HEK293 (cell line): ENCODE results near the gene DOCK1.

ENCODE experiments used
- CTCF ChIA-PET: fragments of 350-600 bp; formaldehyde crosslinking; extraction: SDS; loops from one replicate; lab custom pipeline; 2021; ENCODE audit warnings: antibody characterized with exemption; lab: Yijun Ruan, JAX
- POLR2A ChIA-PET: fragments of 300-600 bp; formaldehyde crosslinking; extraction: SDS; loops from one replicate; lab custom pipeline; 2020; ENCODE audit warnings: antibody characterized with exemption, inconsistent platforms; lab: Yijun Ruan, JAX
- H3K27ac ChIP-seq: fragments of 200-500 bp; sonication (Bioruptor generic); 2 replicates; pipeline ENCODE4 v1.5.1; 2014; ENCODE audit warnings: low read depth, low read length, control low read depth, inconsistent platforms; ENCODE audit errors: extremely low read depth
- H3K36me3 ChIP-seq, 2 experiments: fragments of 200-500 bp in 1 of 2; sonication (Bioruptor generic) in 1 of 2; 1 replicate in 1 of 2; 2 replicates in 1 of 2; pipeline ENCODE4 v1.5.1; 2014 to 2017; ENCODE audit warnings: inconsistent platforms in 2 of 2, low read length in 2 of 2; ENCODE audit not compliant: control insufficient read depth in 2 of 2, insufficient read depth in 1 of 2
- H3K4me1 ChIP-seq: fragments of 200-500 bp; sonication (Bioruptor generic); 2 replicates; pipeline ENCODE4 v1.5.1; 2014; ENCODE audit warnings: mild to moderate bottlenecking, low read length, inconsistent platforms; ENCODE audit not compliant: control insufficient read depth, insufficient read depth
- H3K4me3 ChIP-seq: 2 replicates; pipeline ENCODE4 v1.5.1; 2011; ENCODE audit warnings: low read depth, mild to moderate bottlenecking, control low read depth, low read length, moderate library complexity
- H3K9me3 ChIP-seq: fragments of 200-500 bp; sonication (Bioruptor generic); 2 replicates; pipeline ENCODE4 v1.5.1; 2014; ENCODE audit warnings: low read depth, low read length, inconsistent platforms; ENCODE audit not compliant: control insufficient read depth, insufficient read depth
- EGR2 ChIP-seq: fragments of 450-650 bp; formaldehyde crosslinking; IDR thresholded peaks from 2 replicates; pipeline ENCODE4 v1.5.1; 2016; ENCODE audit warnings: low read depth, missing biosample characterization, missing genetic modification characterization
- FEZF1 ChIP-seq: fragments of 450-650 bp; formaldehyde crosslinking; IDR thresholded peaks from 2 replicates; pipeline ENCODE4 v1.5.1; 2016; ENCODE audit warnings: missing biosample characterization, missing genetic modification characterization
- GLIS2 ChIP-seq: fragments of 450-650 bp; formaldehyde crosslinking; IDR thresholded peaks from 2 replicates; pipeline ENCODE4 v1.5.1; 2016; ENCODE audit warnings: missing biosample characterization, missing genetic modification characterization
- HOXA7 ChIP-seq: sonication (generic); formaldehyde crosslinking; IDR thresholded peaks from 2 replicates; pipeline ENCODE4 v1.8.1; 2022; ENCODE audit warnings: missing genetic modification reagents, borderline replicate concordance
- ZBTB17 ChIP-seq: fragments of 450-650 bp; formaldehyde crosslinking; IDR thresholded peaks from 2 replicates; pipeline ENCODE4 v1.5.1; 2016; ENCODE audit warnings: missing biosample characterization, missing genetic modification characterization
- ZBTB6 ChIP-seq: fragments of 450-650 bp; formaldehyde crosslinking; IDR thresholded peaks from 2 replicates; pipeline ENCODE4 v1.5.1; 2017; ENCODE audit warnings: missing biosample characterization, missing genetic modification characterization
- ZFP37 ChIP-seq: fragments of 450-650 bp; formaldehyde crosslinking; IDR thresholded peaks from 2 replicates; pipeline ENCODE4 v1.5.1; 2016; ENCODE audit warnings: missing biosample characterization, missing genetic modification characterization
- ZNF112 ChIP-seq: fragments of 450-650 bp; formaldehyde crosslinking; IDR thresholded peaks from 2 replicates; pipeline ENCODE4 v1.5.0; 2017; ENCODE audit warnings: missing biosample characterization, missing genetic modification characterization
- ZNF121 ChIP-seq: fragments of 450-650 bp; formaldehyde crosslinking; IDR thresholded peaks from 2 replicates; pipeline ENCODE4 v1.5.1; 2016; ENCODE audit warnings: missing biosample characterization, missing genetic modification characterization
- ZNF132 ChIP-seq: fragments of 450-650 bp; formaldehyde crosslinking; IDR thresholded peaks from 2 replicates; pipeline ENCODE4 v1.5.1; 2017; ENCODE audit warnings: missing biosample characterization, missing genetic modification characterization, borderline replicate concordance
- ZNF155 ChIP-seq: fragments of 450-650 bp; formaldehyde crosslinking; IDR thresholded peaks from 2 replicates; pipeline ENCODE4 v1.5.1; 2016; ENCODE audit warnings: missing biosample characterization, missing genetic modification characterization
- ZNF174 ChIP-seq: fragments of 450-650 bp; formaldehyde crosslinking; IDR thresholded peaks from 2 replicates; pipeline ENCODE4 v1.5.0; 2017; ENCODE audit warnings: missing biosample characterization, mild to moderate bottlenecking, missing genetic modification characterization
- ZNF223 ChIP-seq: fragments of 450-650 bp; formaldehyde crosslinking; IDR thresholded peaks from 2 replicates; pipeline ENCODE4 v1.5.1; 2016; ENCODE audit warnings: missing biosample characterization, missing genetic modification characterization
- ZNF302 ChIP-seq: fragments of 450-650 bp; formaldehyde crosslinking; IDR thresholded peaks from 2 replicates; pipeline ENCODE4 v1.5.1; 2016; ENCODE audit warnings: missing biosample characterization, missing genetic modification characterization, low read depth
- ZNF391 ChIP-seq: fragments of 450-650 bp; formaldehyde crosslinking; IDR thresholded peaks from 2 replicates; pipeline ENCODE4 v1.5.1; 2016; ENCODE audit warnings: low read depth, missing biosample characterization, missing genetic modification characterization, borderline replicate concordance
- ZNF433 ChIP-seq: fragments of 450-650 bp; formaldehyde crosslinking; IDR thresholded peaks from 2 replicates; pipeline ENCODE4 v1.5.1; 2016; ENCODE audit warnings: missing biosample characterization, missing genetic modification characterization, low read depth
- ZNF596 ChIP-seq: fragments of 450-650 bp; IDR thresholded peaks from 2 replicates; pipeline ENCODE4 v1.5.0; 2018; ENCODE audit warnings: missing biosample characterization, mild to moderate bottlenecking, missing genetic modification characterization, moderate library complexity
- ZNF692 ChIP-seq: fragments of 450-650 bp; formaldehyde crosslinking; IDR thresholded peaks from 2 replicates; pipeline ENCODE4 v1.5.1; 2016; ENCODE audit warnings: missing biosample characterization, missing genetic modification characterization
- TF ChIP-seq, protein P1 (sequence below): fragments of 450-650 bp; IDR thresholded peaks from 2 replicates; pipeline ENCODE4 v1.5.1; 2018; ENCODE audit warnings: missing biosample characterization, mild to moderate bottlenecking, missing genetic modification characterization
- TF ChIP-seq, protein P2 (sequence below): fragments of 450-650 bp; formaldehyde crosslinking; IDR thresholded peaks from 2 replicates; pipeline ENCODE4 v1.5.1; 2016; ENCODE audit warnings: missing biosample characterization, missing genetic modification characterization
- TF ChIP-seq, protein P3 (sequence below): fragments of 450-650 bp; formaldehyde crosslinking; IDR thresholded peaks from 2 replicates; pipeline ENCODE4 v1.5.1; 2016; ENCODE audit warnings: missing biosample characterization, missing genetic modification characterization

Gene DOCK1

DNA sequence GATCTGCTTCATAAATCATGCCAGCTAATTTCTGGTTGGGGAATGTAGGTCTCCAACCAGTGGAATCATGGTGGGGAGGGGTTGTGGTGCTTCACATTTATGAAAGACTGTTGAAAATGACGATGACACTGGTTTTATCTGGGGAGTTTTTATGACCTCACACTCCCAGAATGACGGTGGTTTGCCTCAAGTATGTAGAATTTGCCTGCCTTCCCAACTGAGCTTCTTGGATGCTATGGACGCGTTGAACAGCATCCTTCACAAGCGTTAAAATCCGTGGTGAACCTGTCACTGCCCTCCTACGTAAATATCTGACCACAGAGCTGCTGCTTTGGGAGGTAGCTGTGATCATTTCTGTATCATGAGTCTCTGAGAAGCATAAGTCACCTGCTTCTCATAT is 287.9 kb downstream of the DOCK1 start:
- POLR2A ChIA-PET, result no interaction called here
- no peak overlapping the region for H3K4me3 ChIP-seq
- TF ChIP-seq ZNF692 (tag by site-specific recombination) (no peak), EGR2 (tag by site-specific recombination) (no peak), ZNF391 (tag by site-specific recombination) (no peak)
- TF ChIP-seq, protein P1, sequence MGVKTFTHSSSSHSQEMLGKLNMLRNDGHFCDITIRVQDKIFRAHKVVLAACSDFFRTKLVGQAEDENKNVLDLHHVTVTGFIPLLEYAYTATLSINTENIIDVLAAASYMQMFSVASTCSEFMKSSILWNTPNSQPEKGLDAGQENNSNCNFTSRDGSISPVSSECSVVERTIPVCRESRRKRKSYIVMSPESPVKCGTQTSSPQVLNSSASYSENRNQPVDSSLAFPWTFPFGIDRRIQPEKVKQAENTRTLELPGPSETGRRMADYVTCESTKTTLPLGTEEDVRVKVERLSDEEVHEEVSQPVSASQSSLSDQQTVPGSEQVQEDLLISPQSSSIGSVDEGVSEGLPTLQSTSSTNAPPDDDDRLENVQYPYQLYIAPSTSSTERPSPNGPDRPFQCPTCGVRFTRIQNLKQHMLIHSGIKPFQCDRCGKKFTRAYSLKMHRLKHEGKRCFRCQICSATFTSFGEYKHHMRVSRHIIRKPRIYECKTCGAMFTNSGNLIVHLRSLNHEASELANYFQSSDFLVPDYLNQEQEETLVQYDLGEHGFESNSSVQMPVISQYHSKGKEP (tag by site-specific recombination), result no peak
- CTCF ChIA-PET, result interaction anchor here (0.5 kb wide), 1 partner anchor 229 kb away, joined by 3 read pairs; no protein-coding TSS in a partner anchor
- H3K4me1 ChIP-seq, result 0 out of 2 replicates have a peak, but pooled peaks cover 3% of the 10 kb centered on the region
- no peaks in the 10 kb centered on the region for H3K36me3 ChIP-seq
- H3K27ac ChIP-seq, result no peak overlapping the region
- H3K9me3 ChIP-seq, result no peaks in the 10 kb centered on the region

DNA sequence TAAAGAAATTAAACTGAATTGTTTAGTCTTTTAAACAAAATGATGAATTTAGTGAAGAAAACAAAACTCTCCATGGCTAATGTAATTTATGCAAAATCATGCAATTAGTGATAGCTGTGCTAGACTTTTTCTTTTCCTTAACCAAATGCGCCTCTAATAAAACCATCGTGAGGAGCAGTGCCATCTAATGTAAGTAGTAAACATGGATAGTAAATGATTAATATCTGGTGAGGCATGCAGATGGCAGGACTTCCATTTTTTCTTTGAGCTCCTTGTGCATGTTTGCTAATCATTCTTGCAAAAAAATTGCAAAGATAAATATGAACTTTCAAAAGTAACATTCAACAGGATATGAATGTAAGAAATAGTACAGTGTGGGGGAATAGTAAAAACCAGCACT is 288.9 kb downstream of the DOCK1 start:
- H3K9me3 ChIP-seq, result no peaks in the 10 kb centered on the region
- ChIA-PET POLR2A (no interaction called here), CTCF (interaction anchor here (0.7 kb wide), 1 partner anchor 841 kb away, joined by 3 read pairs; no protein-coding TSS in a partner anchor)
- no peak overlapping the region for H3K4me3 ChIP-seq
- H3K36me3 ChIP-seq, result no peaks in the 10 kb centered on the region
- TF ChIP-seq, protein P2, sequence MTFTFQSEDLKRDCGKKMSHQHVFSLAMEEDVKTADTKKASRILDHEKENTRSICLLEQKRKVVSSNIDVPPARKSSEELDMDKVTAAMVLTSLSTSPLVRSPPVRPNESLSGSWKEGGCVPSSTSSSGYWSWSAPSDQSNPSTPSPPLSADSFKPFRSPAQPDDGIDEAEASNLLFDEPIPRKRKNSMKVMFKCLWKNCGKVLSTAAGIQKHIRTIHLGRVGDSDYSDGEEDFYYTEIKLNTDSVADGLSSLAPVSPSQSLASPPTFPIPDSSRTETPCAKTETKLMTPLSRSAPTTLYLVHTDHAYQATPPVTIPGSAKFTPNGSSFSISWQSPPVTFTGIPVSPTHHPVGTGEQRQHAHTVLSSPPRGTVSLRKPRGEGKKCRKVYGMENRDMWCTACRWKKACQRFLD (tag by site-specific recombination), result no peak
- no peak for TF ChIP-seq ZNF112
- no peak for TF ChIP-seq ZNF596 (tag by site-specific recombination)
- no peak for TF ChIP-seq ZBTB6 (tag by site-specific recombination)
- no peak for TF ChIP-seq ZNF433 (tag by site-specific recombination)
- no peak for TF ChIP-seq ZNF174 (tag by site-specific recombination)
- H3K4me1 ChIP-seq, result 0 out of 2 replicates have a peak, but pooled peaks cover 3% of the 10 kb centered on the region
- H3K27ac ChIP-seq, result no peak overlapping the region

DNA sequence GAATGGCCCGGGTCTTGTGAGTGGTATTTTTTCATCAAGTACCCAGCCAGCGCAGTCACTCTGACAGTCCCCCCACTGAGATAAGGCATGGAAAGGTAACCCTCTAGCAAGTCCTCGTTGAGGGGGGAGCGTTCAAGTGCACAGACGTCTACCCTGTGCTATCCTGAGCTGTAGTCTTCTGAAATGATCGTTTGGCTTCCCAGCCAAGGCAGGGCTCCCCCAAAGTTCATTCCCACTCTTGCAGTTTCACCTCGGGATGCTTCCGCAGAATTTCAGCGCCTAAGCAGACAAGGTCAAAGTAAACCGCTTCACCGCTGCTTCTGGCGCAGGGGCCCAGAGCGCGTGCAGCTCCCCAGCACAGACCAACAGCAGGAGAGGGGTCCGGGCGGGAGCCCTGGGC is 289.4 kb downstream of the DOCK1 start:
- Histone ChIP-seq H3K4me1 (0 out of 2 replicates have a peak, but pooled peaks cover 3% of the 10 kb centered on the region), H3K9me3 (no peaks in the 10 kb centered on the region)
- POLR2A ChIA-PET, result no interaction called here
- TF ChIP-seq ZBTB17 (tag by site-specific recombination) (no peak), HOXA7 (no peak), ZNF223 (tag by site-specific recombination) (no peak), GLIS2 (tag by site-specific recombination) (no peak), ZNF121 (tag by site-specific recombination) (no peak), ZFP37 (no peak), FEZF1 (tag by site-specific recombination) (no peak), ZNF302 (tag by site-specific recombination) (no peak), ZNF155 (tag by site-specific recombination) (no peak), ZNF132 (tag by site-specific recombination) (no peak)
- TF ChIP-seq, protein P3, sequence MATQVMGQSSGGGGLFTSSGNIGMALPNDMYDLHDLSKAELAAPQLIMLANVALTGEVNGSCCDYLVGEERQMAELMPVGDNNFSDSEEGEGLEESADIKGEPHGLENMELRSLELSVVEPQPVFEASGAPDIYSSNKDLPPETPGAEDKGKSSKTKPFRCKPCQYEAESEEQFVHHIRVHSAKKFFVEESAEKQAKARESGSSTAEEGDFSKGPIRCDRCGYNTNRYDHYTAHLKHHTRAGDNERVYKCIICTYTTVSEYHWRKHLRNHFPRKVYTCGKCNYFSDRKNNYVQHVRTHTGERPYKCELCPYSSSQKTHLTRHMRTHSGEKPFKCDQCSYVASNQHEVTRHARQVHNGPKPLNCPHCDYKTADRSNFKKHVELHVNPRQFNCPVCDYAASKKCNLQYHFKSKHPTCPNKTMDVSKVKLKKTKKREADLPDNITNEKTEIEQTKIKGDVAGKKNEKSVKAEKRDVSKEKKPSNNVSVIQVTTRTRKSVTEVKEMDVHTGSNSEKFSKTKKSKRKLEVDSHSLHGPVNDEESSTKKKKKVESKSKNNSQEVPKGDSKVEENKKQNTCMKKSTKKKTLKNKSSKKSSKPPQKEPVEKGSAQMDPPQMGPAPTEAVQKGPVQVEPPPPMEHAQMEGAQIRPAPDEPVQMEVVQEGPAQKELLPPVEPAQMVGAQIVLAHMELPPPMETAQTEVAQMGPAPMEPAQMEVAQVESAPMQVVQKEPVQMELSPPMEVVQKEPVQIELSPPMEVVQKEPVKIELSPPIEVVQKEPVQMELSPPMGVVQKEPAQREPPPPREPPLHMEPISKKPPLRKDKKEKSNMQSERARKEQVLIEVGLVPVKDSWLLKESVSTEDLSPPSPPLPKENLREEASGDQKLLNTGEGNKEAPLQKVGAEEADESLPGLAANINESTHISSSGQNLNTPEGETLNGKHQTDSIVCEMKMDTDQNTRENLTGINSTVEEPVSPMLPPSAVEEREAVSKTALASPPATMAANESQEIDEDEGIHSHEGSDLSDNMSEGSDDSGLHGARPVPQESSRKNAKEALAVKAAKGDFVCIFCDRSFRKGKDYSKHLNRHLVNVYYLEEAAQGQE (tag by site-specific recombination), result no peak
- TF ChIP-seq, all 188 proteins: peak for 0
- CTCF ChIA-PET, result no interaction called here
- Histone ChIP-seq H3K4me3 (no peak overlapping the region), H3K36me3 (no peaks in the 10 kb centered on the region), H3K27ac (no peak overlapping the region)
